ENCODE data around the gene ABCA4.

GRCh38 chr1:94160811-94161210, 39.9 kb upstream of the ABCA4 start:
- TF ChIP-seq POLR2A (IDR thresholded peaks at IDR 0.05; ENCODE audit: low read depth, low read length) (no peak), TAF1 (IDR thresholded peaks at IDR 0.05; ENCODE audit: low read depth, low read length) (no peak)

All from GM12891 (cell line).